ENCODE results near the gene CEACAM19. TPM values are rescaled to one million over a fixed set of nuclear protein-coding genes. Genes with fewer than 3 reads are reported as not detected.

The CEACAM19 gene
- total RNA-seq, 4 donors from 2014 or later: 2.1 to 6.8 (median 3.8) TPM

DNA sequence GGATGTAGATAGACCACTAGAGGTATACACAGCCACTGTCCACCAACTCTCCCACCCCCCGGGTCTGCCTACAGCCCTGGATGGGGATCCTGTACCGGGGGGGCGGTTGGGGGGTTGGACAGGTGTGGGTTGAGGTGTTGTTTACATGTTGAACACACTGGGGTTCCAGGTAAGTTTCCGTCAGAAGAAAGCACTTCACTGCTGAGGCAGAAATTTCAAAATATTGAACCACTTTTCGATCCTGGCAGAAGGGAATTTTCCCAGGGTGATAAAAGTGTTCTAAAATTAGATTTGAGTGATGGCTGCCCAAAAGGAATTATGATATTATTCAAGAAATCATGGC is 21.1 kb downstream of the CEACAM19 start:
- TF ChIP-seq, protein P1, sequence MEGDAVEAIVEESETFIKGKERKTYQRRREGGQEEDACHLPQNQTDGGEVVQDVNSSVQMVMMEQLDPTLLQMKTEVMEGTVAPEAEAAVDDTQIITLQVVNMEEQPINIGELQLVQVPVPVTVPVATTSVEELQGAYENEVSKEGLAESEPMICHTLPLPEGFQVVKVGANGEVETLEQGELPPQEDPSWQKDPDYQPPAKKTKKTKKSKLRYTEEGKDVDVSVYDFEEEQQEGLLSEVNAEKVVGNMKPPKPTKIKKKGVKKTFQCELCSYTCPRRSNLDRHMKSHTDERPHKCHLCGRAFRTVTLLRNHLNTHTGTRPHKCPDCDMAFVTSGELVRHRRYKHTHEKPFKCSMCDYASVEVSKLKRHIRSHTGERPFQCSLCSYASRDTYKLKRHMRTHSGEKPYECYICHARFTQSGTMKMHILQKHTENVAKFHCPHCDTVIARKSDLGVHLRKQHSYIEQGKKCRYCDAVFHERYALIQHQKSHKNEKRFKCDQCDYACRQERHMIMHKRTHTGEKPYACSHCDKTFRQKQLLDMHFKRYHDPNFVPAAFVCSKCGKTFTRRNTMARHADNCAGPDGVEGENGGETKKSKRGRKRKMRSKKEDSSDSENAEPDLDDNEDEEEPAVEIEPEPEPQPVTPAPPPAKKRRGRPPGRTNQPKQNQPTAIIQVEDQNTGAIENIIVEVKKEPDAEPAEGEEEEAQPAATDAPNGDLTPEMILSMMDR (IDR thresholded peaks at IDR 0.05): no peak
- no peak for ATAC-seq (ENCODE audit: low FRiP score)
- no peak for DNase-seq (ENCODE audit: low spot score)

DNA sequence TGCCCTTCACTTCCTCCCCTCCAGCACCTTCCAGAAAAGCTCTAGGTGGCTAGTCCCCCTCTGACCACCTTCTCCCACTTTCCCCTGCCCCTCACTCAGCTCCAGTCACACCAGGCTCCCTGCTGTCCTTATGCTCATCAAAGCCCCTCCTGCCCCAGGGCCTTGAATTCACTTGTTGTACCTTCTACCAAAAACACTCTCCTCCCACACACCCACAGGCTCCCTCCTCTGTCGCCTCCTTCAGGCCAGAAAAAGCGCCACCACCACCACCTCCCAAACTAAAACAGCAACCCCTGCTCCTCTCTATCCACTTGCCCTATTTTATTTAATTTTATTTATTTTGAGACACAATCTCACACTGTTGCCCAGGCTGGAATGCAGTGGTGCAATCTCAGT is 22.9 kb downstream of the CEACAM19 start:
- TF ChIP-seq, protein P1 (IDR thresholded peaks at IDR 0.05): no peak
- no peak for ATAC-seq (ENCODE audit: low FRiP score)
- DNase-seq (ENCODE audit: low spot score): no peak

DNA sequence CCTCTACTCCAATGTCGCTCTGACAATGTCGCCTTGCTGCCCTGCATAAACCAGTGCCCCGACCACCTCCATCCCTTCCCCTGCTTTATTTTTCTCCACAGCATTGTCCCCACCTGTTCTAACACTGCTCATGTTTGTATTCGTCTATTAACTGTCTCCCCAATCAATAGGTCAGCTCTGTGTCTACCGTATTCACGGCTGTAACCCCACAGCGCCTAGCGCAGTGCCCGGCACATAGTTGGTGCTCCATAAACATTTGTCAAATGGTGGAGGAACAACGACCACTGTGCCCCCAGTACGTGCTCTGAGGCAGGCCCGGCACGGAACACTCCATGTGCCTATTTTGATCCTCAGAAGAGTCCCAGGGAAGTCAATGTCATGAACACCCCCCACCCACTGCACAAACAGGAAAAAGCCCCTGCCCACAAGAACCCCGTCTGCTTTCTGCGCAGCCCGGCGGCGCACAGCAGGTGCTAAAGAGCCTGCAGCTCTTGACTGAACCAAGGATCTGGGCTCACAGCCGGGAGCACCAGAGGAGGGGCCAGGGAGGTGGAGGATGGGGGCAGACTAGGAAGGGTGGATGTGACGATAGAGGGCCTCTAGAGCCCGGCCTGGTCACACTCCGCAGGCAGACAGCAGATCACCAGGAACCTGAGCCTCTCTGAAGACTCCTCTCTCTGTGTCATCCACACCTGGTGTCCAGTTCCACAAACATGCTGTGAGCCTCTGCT is 25.8 kb downstream of the CEACAM19 start:
- no peak for DNase-seq (ENCODE audit: low spot score)
- no peak for ATAC-seq (ENCODE audit: low FRiP score)
- TF ChIP-seq, protein P1 (IDR thresholded peaks at IDR 0.05): no peak

DNA sequence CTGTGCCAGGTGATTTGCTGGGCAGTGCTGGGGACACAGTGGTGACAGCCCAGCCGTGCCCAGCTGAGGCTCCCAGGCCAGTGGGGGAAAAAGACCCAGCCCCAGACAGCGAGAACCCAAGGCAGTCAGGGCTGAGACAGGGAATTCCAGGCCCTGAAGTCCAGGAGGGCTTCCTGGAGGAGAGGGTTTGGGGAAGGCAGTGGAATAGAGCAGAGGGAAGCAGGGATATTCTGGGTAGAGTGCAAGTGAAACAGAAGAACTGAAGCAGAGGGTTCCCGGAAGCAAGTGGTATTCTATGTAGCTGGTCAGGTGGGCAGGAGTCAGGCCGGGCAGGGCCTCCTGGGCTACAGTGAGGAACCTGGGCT is 26.4 kb downstream of the CEACAM19 start:
- ATAC-seq (ENCODE audit: low FRiP score) (no peak), DNase-seq (ENCODE audit: low spot score) (no peak)
- TF ChIP-seq, protein P1 (IDR thresholded peaks at IDR 0.05): no peak

DNA sequence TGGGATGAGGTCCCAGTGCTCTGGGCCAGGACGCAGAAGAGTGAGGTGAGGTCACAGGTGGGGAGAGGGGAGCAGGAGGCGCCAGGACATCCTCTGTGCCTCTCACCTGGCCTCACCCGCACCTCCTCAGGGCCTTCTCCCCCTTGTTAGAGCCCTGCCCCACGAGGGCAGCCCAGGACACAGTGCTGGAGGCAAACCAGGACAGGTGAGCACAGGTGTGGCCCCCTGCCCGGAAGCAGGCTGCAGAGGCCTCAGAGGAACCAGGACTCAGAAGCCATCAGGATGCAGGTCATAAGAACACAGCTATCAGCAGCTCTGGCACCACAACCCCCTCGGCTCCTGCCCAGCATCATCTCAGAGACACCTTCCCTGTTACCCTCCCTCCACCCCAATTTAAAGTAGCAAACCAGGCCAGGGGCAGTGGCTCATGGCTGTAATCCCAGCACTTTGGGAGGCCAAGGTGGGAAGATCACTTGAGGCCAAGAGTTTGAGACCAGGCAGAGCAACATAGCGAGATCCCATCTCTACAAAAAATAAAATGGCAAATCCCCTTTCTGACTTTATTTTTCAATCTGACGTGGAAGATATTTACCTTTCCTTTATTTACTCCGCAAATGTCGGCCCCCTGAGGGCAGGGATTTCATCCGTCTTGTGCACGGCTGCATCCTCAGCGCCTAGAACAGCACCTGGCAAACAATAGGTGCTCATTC is 27.4 kb downstream of the CEACAM19 start, which contains the start of gene CEACAM16:
CEACAM16 (plus strand) TSS at position 660 of the 710 bp plus-strand sequence. CDS start 2,306 bp downstream, outside the sequence.
- TF ChIP-seq, protein P1 (IDR thresholded peaks at IDR 0.05): no peak
- ATAC-seq (ENCODE audit: low FRiP score): no peak
- no peak for DNase-seq (ENCODE audit: low spot score)

DNA sequence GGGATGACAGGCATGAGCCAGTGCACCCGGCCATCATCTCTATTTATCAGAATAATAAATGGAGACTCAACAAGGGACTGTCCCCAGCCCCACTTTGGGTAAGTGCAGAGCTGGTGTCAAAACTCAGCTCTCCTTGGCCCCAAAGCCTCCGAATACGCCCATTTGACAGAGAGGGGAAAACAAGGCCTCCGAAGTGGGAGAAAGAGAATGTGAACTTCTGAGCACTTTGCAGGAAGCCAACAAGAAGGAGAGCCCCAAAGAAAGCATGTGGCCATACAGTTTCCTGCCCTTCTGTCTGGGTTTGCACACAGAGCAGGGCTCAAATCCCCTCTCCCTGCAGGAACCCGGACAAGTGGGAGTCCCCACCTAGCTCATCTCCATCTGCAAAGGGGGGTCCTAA is 29.3 kb downstream of the CEACAM19 start:
- TF ChIP-seq, protein P1 (IDR thresholded peaks at IDR 0.05): no peak
- DNase-seq (ENCODE audit: low spot score) (no peak), ATAC-seq (ENCODE audit: low FRiP score) (no peak)

DNA sequence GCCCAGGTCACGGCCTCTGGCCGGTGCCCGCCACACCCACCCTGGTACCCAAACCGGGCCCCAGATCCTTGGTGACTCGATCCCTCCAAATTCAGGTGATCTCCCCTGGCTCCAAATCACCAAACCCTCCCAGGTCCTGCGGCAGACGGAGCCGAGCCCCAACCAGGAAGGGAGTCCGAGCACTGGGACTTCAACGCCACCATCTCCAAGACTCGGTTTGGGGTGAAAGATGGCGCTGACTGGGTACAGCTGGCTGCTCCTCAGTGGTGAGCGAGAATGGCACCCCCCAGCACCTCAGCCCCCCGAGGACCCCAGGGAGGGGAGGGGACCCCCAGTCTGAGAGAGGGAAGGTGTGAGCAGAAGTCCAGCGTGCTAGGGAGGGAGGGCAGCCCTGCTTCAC is 29.9 kb downstream of the CEACAM19 start:
- TF ChIP-seq, protein P1 (IDR thresholded peaks at IDR 0.05): no peak
- ATAC-seq (ENCODE audit: low FRiP score): no peak

More for the DNA sequence above, 29.9 kb downstream of the CEACAM19 start:
- DNase-seq (ENCODE audit: low spot score): no peak

Data from omental fat pad (tissue), 4 donors.